ENCODE data around the gene LYZL2.
"Not testable (repeated sequence)": the region's sequence is repeated elsewhere in the genome, so short reads cannot be mapped to it uniquely, and the experiment has no call there.

- not testable (repeated sequence) for TF ChIP-seq CTCF (IDR thresholded peaks at IDR 0.05; ENCODE audit: poor library complexity, severe bottlenecking); POLR2AphosphoS5 (IDR thresholded peaks at IDR 0.05); EZH2 (IDR thresholded peaks at IDR 0.05; ENCODE audit: borderline replicate concordance, insufficient read depth, low read length, poor library complexity, severe bottlenecking); EP300 (conservative IDR thresholded peaks at IDR 0.05; ENCODE audit: poor library complexity, severe bottlenecking); TAF1 (IDR thresholded peaks at IDR 0.05; ENCODE audit: low read depth); REST (IDR thresholded peaks at IDR 0.05; ENCODE audit: borderline replicate concordance); MXI1 (conservative IDR thresholded peaks at IDR 0.05; ENCODE audit: poor library complexity, severe bottlenecking)
Measured at GRCh38 chr10:30643557-30644199, 14.1 kb upstream of the LYZL2 start.

Data from neural cell (in vitro differentiated cells).